GM19099 (cell line): ENCODE results near the gene GLIS1.

Experiments used
- POLR2A ChIP-seq: IDR thresholded peaks from 3 replicates; pipeline ENCODE4 v1.6.1; 2011; ENCODE audit warnings: low read depth; ENCODE audit not compliant: insufficient read length; ENCODE audit errors: extremely low read depth

Gene GLIS1

DNA sequence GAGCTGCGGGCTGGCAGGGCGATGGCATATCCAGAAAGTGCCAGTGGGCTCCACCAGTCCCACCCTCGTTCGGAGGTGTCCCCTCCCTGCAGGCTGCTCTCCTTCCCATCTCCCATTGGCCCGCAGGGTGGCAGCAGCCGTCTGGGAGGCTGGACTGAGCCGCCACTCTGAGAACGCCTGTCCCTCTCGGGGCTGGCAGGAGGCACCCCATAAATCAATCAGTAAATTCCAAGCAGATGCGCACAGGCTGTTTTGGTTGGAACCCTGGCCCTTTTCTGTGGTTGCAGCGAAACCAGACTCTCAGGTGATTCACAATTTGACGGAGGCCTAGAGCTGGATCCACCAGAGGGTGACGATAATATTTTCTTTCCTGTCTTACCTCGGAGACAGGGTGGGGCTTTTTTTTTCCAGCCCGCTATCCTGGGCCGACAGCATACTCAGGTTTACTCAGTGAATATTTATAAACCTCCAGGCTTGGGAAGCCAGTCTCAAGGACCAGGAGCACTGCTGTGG lies 99.7 kb downstream of the GLIS1 start:
- TF ChIP-seq POLR2A = no peak

DNA sequence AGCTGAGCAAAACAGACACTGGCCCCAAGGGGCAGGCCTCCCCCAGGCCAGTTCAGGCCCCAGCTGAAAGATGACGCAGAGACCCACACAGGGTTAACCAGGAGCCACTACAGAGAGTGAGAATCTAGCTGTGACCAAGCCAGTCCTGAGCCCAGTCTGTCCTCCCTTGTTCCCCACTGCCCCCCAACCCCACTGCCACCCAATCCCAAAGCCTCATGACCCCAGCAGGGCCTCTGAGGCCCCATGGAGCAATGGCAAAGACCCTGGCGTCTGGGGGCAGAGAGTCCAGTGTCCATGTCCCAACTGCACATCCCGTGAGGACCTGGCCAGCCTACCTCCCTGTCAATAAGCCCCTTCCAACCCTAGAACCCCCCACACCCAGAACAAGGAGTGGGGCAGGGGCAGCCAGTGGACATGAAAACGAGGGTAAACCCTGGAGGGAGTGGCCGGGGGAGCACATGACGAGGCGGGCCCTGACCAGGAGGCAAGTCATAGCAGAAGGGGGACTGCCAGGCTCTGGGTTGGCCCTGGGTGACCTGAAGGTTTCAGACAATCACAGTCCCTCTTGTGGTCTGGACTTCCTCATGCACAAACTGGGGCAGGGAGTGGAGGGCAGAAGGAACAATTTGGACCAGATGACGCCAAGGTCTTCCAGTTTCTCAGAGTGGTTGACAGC lies 100.5 kb downstream of the GLIS1 start:
- TF ChIP-seq POLR2A = no peak

DNA sequence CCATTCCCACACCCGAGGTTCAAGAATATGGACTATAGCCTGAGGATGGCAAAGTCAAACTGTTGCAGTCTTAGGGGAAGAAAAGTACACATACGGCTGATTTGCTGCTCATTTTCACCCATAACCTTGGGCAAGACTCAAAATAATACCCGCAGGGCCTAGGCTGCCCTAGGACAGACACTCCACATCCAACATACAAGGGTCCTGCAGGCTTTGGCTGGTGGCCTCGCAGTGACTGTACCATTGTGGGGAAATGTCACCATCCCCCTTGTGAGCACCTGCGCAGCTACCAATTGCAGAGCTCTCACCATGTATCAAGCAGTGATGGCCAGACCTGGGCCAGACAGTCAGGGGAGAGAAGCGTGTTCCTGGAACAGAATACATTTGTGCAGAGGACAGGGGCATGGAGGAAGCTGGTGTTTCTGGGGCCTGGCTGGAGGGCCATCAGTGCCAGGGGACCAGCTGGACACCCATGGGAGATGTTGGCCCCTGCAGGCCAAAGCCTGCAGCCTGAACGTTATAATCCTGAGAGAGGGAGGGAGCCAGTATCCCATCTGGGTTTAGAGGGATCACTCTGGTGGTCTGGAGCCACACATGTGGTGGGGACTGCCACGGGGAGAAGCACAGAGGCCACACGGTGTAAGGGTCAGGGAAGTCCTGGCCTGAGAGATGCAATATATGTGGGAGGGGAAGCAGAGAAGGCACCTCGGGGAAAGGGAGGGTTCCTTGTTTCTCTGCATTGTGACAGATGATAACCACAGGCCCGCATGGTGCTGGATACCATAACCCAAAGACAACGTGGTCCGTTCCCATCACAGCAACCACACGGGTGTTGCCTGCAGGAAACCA lies 101.2 kb downstream of the GLIS1 start:
- TF ChIP-seq POLR2A = no peak

DNA sequence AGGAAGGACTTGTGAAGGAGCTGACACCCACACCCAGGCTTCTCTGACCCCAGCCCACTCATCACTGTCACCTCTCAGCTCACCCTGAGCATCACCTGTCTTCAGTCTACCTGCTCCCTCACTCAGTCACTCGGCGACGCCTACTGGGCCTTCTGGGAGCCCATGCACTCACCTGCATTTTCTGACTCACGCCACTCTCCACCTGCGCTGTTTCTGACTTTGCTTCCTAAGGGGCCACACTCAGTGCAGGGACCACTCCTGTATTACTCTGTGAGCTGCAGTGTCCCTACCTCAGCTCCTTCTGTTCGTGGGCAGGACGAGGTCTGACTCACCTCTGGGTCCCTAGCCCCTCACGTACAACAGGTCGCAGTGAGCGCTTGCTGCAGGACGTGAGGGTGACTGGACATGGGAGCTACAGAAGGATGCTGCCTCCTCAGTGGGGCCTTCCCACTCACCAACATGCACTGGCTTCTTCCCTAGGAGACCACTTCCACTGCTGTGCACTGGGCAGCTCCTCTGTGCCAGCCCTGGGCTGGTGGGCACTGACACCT lies 102.3 kb downstream of the GLIS1 start:
- no peak for TF ChIP-seq POLR2A

DNA sequence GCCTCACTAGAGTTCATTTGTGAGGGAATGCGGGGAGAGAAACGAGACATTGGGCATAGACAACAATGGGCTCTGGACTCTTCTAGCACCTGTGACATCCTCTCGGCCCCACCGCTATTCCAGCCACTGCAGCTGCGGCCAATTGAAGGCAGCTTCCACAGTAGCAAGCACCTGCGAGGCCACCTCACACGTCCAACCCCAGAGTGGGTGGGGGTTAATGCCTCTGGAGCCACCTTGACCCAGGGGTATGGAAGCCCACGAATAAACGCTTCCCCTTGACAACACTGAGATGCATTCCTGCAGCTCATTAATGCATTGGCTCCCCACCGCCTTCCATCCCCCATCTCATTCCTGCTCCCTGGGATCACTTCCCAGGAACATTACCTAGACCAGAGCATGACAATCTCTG lies 104.4 kb downstream of the GLIS1 start:
- TF ChIP-seq POLR2A = no peak

DNA sequence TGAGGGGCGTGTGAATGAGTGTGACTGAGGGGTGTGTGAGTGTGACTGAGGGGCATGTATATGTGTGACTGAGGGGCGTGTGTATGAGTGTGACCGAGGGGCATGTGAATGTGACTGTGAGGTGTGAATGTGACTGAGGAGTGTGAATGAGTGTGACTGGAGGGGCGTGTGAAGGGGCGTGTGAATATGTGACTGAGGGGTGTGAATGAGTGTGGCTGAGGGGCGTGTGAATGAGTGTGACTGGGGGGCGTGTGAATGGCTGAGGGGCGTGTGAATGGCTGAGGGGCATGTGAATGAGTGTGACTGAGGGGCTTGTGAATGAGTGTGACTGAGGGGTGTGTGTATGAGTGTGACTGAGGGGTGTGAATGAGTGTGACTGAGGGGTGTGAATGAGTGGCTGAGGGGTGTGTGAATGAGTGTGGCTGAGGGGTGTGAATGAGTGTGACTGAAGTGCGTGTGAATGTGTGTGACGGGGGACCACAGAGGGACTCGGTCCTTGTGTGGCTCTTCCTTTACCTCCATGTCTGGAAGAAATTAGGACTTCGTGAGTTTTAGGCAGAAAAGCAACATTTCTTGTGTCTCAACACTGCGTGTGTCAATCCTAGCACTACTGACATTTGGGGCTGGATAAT lies 105.8 kb downstream of the GLIS1 start:
- TF ChIP-seq POLR2A = no peak

DNA sequence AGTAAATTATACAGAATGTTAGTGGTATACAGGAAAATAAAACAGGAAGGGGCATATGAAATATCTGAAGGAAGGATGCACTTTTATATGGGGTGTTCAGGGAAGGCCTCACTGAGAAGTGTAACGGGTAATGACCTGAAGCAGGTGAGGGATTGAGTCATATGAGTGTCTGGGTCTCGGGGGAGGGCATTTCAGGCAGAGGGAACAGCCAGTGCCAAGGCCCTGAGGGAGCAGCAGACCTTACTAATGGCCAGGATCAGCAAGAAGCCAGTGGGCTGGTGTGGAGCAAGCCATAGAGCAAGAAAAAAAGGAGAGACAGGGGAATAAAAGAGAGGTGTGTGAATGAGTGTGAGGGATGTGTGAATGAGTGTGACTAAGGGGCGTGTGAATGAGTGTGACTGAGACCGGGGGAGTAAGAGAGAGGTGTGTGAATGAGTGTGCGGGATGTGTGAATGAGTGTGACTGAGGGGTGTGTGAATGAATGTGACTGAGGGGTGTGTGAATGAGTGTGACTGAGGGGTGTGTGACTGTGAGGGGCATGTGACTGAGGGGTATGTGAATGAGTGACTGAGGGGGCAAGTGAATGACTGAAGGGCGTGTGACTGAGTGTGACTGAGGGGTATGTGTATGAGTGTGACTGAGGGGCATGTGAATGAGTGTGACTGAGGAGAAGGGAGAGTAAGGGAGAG lies 107.2 kb downstream of the GLIS1 start:
- TF ChIP-seq POLR2A = no peak

DNA sequence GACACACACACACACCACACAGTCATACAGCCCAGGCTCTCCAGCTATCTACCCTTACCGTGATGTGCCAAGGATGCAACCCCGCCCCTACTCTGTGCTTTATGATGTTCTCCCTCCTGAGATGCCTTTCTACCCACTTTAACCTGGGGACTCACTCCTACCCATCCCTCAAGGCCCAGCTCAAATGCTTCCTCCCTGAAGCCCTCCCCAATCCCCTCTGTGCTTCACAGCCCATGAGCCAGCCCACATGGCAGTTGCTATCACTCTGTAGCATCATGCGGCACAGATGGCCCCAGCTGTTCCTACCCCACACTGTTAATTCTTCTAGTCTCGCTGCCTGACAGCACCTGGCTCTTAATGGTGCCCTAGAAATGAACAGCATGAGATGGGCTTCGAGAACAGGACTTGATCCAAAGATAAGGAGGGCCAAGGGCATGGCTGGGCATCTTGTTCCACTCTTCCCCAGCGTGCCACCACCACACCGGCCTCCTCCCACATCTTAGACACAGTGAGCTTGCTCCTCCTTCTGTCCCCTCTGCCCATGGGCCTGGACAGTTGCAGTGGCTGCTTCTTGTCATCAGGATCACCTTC lies 109.8 kb downstream of the GLIS1 start:
- no peak for TF ChIP-seq POLR2A

DNA sequence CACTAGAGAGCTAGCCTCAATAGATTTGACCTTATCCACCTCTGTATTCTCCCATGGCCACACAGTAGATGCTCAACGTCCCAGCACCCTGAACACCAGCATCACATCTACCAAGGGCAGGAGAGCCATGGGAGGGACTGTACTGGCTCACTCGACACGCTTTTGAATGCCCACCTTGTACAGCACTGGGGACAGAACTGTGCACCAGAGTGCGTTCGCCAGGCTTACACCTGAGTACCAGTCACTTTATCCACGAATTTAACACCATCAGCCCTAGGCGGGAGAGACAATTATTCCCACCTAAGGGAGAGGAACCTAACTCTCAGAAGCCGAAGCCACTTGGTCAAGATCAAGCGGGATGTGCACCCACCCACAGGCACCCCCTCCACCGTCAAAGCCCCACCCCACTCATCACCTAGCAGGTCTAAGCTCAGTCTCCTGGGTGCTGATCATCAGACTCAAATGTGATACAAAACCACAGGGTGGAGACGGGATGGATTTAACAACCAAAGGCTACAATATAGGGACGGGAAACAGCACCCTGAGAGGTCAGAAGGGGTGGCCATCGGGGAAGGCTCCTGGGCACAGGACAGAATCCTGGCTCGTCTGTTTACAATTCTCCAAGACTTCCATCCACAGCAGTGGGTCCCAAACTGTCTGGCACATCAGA lies 110.5 kb downstream of the GLIS1 start:
- no peak for TF ChIP-seq POLR2A

DNA sequence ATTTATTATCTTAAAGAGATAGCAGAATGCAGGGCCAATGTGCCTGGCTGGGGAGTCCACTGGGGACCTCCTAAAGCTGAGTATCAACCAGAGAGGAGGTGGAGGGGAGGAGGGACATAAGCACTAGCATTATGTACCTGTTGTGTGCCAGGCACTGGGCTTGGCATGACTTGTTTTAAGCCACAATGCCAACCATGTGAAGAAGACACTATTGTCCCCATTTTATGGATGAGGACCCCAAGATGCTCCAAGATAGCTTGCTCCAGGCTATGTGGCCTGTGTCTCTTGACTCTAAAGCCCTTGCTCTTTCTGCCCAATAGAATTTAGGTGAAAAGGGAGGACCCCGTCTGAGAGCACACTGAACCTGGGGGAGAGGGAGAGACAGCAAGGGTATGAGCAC lies 111.3 kb downstream of the GLIS1 start:
- no peak for TF ChIP-seq POLR2A

DNA sequence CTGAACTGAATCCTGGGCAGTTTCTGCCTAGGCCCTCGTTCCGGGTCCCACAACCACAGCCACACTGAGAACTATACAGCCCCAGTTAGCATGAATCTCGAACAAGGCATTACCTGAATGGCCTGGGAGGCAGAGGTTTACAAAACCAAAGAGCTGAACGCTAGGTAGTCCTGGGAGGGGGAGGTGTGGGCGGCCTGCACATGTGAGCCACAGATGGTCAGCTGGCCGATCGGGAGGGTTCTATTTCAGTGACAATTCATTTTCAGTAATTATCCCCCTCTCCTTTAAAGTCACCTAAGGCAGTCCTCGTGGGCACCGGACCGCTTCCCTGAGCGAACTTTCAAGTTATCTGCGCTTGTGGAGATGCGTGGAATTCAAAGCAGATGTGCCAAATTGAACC lies 111.9 kb downstream of the GLIS1 start:
- TF ChIP-seq POLR2A = no peak

DNA sequence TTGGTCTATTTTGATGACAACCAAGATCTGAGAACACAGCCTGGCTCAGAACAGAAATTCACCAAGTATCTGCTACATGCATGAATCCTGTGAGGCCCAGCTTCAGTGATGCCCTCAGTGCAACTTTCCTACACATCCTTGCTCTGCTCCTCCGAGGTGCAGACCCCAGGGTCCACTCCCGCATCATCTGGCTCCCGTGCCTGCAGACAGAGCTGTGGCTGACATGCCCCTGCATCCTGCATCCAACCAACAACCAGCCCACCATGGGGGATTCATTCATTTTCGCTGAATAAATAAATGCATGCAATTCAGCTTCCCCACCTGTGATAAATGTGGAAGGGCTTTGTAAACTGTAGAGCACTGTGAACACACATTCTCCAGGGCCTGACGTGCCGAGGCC lies 112.3 kb downstream of the GLIS1 start:
- TF ChIP-seq POLR2A = no peak

DNA sequence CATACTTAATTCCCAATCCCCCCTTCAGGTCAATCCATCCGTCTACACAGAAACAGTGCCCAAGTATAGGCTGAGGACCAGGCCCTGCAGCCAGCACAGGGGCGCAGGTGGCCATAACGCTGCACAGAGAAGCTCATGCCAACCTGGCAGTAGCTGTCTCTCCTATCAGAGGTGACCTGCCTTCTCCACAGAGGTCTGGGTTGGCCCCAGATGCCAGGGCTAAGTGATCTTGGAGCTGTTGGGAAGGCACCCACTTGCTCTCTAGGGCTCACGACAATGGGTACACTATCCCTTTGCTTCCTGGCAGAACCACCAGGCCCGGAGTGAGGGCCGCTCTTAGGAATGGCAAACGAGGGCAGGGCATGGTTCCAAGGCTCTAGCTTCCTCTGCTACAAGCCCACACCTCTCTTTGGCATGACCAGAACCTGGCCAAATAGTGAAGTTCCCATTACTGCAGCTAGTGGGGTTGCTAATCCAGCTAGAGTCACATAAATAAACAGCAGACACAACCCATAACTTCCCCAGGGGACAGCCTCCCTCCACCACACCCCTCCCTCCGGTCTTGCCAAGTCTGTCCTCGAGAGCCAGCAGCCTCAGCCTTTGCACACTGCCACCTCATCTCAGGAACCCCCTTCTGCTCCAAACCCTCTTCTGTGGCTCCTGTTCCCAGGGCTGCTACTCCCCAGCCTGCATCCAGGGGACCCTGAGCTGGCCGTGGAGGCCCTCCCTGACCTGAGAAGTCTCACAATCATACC lies 113.0 kb downstream of the GLIS1 start:
- no peak for TF ChIP-seq POLR2A
